SK-N-SH treated with all-trans-retinoic acid at 6 μM for 48 hours (cell line): ENCODE results near the gene CCDC17.

Source experiments
- ATAC-seq: fragments of 200-7000 bp; cut with Tn5 transposase; 3 replicates; pipeline ENCODE4 v1.9.1; 2020; ENCODE audit warnings: mild to moderate bottlenecking, moderate library complexity
- ARNTL ChIP-seq: fragments of 450-650 bp; formaldehyde crosslinking; IDR thresholded peaks from 2 replicates; pipeline ENCODE4 v1.5.0; 2020; ENCODE audit warnings: low read depth, mild to moderate bottlenecking, moderate library complexity, borderline replicate concordance
- BACH2 ChIP-seq: fragments of 250-450 bp; sonication (Bioruptor Pico); IDR thresholded peaks from 2 replicates; pipeline ENCODE4 v1.9.0; 2021; ENCODE audit warnings: mild to moderate bottlenecking, borderline replicate concordance
- CSDC2 ChIP-seq: fragments of 250-450 bp; sonication (Bioruptor Pico); IDR thresholded peaks from 2 replicates; pipeline ENCODE4 v1.5.0; 2020; ENCODE audit warnings: mild to moderate bottlenecking, moderate library complexity
- ESRRG ChIP-seq: fragments of 250-450 bp; sonication (Bioruptor Pico); IDR thresholded peaks from 2 replicates; pipeline ENCODE4 v1.6.1; 2021; ENCODE audit warnings: mild to moderate bottlenecking
- GLIS3 ChIP-seq: fragments of 250-450 bp; sonication (Bioruptor Pico); IDR thresholded peaks from 2 replicates; pipeline ENCODE4 v1.5.0; 2020; ENCODE audit warnings: mild to moderate bottlenecking, moderate library complexity
- ISL1 ChIP-seq: fragments of 250-450 bp; sonication (Bioruptor Pico); IDR thresholded peaks from 2 replicates; pipeline ENCODE4 v2.1.2; 2022; ENCODE audit warnings: mild to moderate bottlenecking, moderate library complexity
- OSR1 ChIP-seq: fragments of 250-450 bp; sonication (Bioruptor Pico); IDR thresholded peaks from 2 replicates; pipeline ENCODE4 v1.8.0; 2022; ENCODE audit warnings: moderate library complexity, mild to moderate bottlenecking, inconsistent platforms
- PPARA ChIP-seq: fragments of 250-450 bp; sonication (Bioruptor Pico); IDR thresholded peaks from 2 replicates; pipeline ENCODE4 v1.5.0; 2020; ENCODE audit warnings: mild to moderate bottlenecking, borderline replicate concordance
- RARB ChIP-seq: fragments of 250-450 bp; sonication (Bioruptor Pico); IDR thresholded peaks from 2 replicates; pipeline ENCODE4 v1.8.0; 2021; ENCODE audit warnings: mild to moderate bottlenecking, moderate library complexity
- SNAI2 ChIP-seq: fragments of 250-450 bp; sonication (Bioruptor Pico); IDR thresholded peaks from 2 replicates; pipeline ENCODE4 v1.5.0; 2020; ENCODE audit warnings: mild to moderate bottlenecking, moderate library complexity
- TCF4 ChIP-seq: fragments of 250-450 bp; sonication (Bioruptor Pico); IDR thresholded peaks from 2 replicates; pipeline ENCODE4 v1.8.0; 2021; ENCODE audit warnings: mild to moderate bottlenecking, moderate library complexity, borderline replicate concordance
- ZC3H10 ChIP-seq: fragments of 250-450 bp; sonication (Bioruptor Pico); IDR thresholded peaks from 2 replicates; pipeline ENCODE4 v1.5.1; 2021; ENCODE audit warnings: mild to moderate bottlenecking, moderate library complexity
- ZFP3 ChIP-seq: fragments of 250-450 bp; sonication (Bioruptor Pico); IDR thresholded peaks from 2 replicates; pipeline ENCODE4 v1.5.0; 2020; ENCODE audit warnings: mild to moderate bottlenecking, moderate library complexity
- ZFP30 ChIP-seq: fragments of 450-650 bp; formaldehyde crosslinking; IDR thresholded peaks from 2 replicates; pipeline ENCODE4 v1.5.0; 2022; ENCODE audit warnings: mild to moderate bottlenecking, moderate library complexity
- ZNF565 ChIP-seq: fragments of 450-650 bp; formaldehyde crosslinking; conservative IDR thresholded peaks from 2 replicates; pipeline ENCODE4 v1.5.0; 2020; ENCODE audit warnings: low read depth, mild to moderate bottlenecking, moderate library complexity
- ZNF70 ChIP-seq: fragments of 450-650 bp; formaldehyde crosslinking; IDR thresholded peaks from 2 replicates; pipeline ENCODE4 v1.5.0; 2020; ENCODE audit warnings: mild to moderate bottlenecking, moderate library complexity
- ZNF8 ChIP-seq: fragments of 450-650 bp; formaldehyde crosslinking; IDR thresholded peaks from 2 replicates; pipeline ENCODE4 v1.5.0; 2020; ENCODE audit warnings: mild to moderate bottlenecking, moderate library complexity
- TF ChIP-seq, protein P1 (sequence below): fragments of 250-450 bp; sonication (Bioruptor Pico); IDR thresholded peaks from 2 replicates; pipeline ENCODE4 v1.8.0; 2021; ENCODE audit warnings: low read depth, mild to moderate bottlenecking, moderate library complexity, borderline replicate concordance
- TF ChIP-seq, protein P2 (sequence below): fragments of 250-450 bp; sonication (Bioruptor Pico); IDR thresholded peaks from 2 replicates; pipeline ENCODE4 v1.5.1; 2020; ENCODE audit warnings: low read depth, mild to moderate bottlenecking, moderate library complexity
- TF ChIP-seq, protein P3 (sequence below): fragments of 250-450 bp; sonication (Bioruptor Pico); IDR thresholded peaks from 2 replicates; pipeline ENCODE4 v1.5.0; 2020; ENCODE audit warnings: mild to moderate bottlenecking, moderate library complexity

Gene CCDC17

DNA sequence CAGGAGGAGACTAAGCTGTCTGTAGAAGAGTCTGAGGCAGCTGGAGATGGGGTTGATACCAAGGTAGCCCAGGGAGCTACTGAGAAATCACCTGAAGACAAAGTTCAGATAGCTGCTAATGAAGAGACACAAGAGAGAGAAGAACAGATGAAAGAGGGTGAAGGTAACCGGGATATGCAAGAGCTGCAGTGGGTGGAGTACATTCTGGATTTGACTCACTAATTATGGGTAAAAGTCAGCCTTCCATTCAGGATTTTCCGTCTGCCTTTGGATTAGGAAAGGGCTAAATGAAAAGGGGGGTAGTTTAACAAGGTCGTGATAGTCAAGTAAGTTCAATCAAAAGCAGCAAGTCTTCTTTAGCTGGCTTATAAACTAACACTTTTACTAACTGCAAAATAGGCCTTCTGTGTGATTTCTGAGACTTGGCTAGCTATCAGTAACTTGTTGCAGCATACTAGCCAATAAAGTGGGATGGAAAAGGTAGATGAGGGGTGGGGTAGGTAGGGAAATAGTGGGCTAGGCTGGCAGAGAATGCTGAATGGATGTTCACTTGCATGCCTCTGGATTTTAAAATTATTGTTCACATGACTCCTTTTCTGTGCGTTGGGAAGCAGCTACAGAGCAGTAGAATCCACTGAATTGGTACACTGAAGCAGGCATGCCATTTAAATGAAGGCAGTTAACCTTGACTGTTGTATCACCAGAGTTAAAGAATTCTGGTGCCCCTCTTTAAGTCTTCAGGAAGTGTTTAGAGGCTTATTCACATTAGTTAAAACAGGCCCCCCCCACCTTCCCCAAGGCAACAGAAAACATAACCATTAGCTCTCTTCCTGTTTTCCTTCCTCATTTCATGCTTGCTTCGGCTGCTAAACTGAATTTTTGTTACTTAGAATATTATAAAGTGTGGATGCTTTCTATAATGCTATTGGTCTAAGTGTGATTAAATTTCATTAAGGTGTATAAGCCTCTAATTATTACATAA lies 15.4 kb downstream of the CCDC17 start:
- TF ChIP-seq ISL1 (CRISPR knock-in tag) (no peak), ESRRG (no peak), OSR1 (CRISPR knock-in tag) (no peak), RARB (no peak), TCF4 (CRISPR knock-in tag) (no peak), ZNF565 (CRISPR knock-in tag) (no peak), ZNF70 (CRISPR knock-in tag) (no peak), ZNF8 (CRISPR knock-in tag) (no peak), GLIS3 (no peak), BACH2 (no peak), ZFP30 (CRISPR knock-in tag) (no peak)
- TF ChIP-seq, protein P1, sequence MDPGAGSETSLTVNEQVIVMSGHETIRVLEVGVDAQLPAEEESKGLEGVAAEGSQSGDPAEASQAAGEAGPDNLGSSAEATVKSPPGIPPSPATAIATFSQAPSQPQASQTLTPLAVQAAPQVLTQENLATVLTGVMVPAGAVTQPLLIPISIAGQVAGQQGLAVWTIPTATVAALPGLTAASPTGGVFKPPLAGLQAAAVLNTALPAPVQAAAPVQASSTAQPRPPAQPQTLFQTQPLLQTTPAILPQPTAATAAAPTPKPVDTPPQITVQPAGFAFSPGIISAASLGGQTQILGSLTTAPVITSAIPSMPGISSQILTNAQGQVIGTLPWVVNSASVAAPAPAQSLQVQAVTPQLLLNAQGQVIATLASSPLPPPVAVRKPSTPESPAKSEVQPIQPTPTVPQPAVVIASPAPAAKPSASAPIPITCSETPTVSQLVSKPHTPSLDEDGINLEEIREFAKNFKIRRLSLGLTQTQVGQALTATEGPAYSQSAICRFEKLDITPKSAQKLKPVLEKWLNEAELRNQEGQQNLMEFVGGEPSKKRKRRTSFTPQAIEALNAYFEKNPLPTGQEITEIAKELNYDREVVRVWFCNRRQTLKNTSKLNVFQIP (CRISPR knock-in tag), result no peak
- TF ChIP-seq, protein P2, sequence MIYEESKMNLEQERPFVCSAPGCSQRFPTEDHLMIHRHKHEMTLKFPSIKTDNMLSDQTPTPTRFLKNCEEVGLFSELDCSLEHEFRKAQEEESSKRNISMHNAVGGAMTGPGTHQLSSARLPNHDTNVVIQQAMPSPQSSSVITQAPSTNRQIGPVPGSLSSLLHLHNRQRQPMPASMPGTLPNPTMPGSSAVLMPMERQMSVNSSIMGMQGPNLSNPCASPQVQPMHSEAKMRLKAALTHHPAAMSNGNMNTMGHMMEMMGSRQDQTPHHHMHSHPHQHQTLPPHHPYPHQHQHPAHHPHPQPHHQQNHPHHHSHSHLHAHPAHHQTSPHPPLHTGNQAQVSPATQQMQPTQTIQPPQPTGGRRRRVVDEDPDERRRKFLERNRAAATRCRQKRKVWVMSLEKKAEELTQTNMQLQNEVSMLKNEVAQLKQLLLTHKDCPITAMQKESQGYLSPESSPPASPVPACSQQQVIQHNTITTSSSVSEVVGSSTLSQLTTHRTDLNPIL (CRISPR knock-in tag), result no peak
- no peak for ATAC-seq

DNA sequence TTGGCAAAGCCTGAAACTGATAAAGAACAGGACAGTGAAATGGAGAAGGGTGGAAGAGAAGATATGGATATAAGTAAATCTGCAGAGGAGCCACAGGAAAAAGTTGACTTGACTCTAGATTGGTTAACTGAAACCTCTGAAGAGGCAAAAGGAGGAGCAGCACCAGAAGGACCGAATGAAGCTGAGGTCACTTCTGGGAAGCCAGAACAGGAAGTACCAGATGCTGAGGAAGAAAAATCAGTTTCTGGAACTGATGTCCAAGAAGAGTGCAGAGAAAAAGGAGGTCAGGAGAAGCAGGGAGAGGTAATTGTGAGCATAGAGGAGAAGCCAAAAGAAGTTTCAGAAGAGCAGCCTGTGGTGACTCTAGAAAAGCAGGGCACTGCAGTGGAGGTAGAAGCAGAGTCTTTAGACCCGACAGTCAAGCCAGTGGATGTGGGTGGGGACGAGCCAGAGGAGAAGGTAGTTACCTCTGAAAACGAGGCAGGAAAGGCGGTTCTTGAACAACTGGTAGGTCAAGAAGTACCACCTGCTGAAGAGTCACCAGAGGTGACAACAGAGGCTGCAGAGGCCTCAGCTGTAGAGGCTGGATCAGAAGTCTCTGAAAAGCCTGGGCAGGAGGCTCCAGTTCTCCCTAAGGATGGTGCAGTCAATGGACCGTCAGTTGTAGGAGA lies 16.3 kb downstream of the CCDC17 start:
- ATAC-seq, result no peak
- TF ChIP-seq RARB (no peak), ZNF565 (CRISPR knock-in tag) (no peak), ESRRG (no peak), ZFP30 (CRISPR knock-in tag) (no peak), PPARA (CRISPR knock-in tag) (no peak), BACH2 (no peak), TCF4 (CRISPR knock-in tag) (no peak), ARNTL (no peak), ISL1 (CRISPR knock-in tag) (no peak), OSR1 (CRISPR knock-in tag) (no peak), GLIS3 (no peak), ZNF70 (CRISPR knock-in tag) (no peak)
- TF ChIP-seq, protein P1 (CRISPR knock-in tag), result no peak
- TF ChIP-seq, protein P3, sequence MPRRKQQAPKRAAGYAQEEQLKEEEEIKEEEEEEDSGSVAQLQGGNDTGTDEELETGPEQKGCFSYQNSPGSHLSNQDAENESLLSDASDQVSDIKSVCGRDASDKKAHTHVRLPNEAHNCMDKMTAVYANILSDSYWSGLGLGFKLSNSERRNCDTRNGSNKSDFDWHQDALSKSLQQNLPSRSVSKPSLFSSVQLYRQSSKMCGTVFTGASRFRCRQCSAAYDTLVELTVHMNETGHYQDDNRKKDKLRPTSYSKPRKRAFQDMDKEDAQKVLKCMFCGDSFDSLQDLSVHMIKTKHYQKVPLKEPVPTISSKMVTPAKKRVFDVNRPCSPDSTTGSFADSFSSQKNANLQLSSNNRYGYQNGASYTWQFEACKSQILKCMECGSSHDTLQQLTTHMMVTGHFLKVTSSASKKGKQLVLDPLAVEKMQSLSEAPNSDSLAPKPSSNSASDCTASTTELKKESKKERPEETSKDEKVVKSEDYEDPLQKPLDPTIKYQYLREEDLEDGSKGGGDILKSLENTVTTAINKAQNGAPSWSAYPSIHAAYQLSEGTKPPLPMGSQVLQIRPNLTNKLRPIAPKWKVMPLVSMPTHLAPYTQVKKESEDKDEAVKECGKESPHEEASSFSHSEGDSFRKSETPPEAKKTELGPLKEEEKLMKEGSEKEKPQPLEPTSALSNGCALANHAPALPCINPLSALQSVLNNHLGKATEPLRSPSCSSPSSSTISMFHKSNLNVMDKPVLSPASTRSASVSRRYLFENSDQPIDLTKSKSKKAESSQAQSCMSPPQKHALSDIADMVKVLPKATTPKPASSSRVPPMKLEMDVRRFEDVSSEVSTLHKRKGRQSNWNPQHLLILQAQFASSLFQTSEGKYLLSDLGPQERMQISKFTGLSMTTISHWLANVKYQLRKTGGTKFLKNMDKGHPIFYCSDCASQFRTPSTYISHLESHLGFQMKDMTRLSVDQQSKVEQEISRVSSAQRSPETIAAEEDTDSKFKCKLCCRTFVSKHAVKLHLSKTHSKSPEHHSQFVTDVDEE (CRISPR knock-in tag), result no peak
- TF ChIP-seq, all 23 proteins: peak for 0

DNA sequence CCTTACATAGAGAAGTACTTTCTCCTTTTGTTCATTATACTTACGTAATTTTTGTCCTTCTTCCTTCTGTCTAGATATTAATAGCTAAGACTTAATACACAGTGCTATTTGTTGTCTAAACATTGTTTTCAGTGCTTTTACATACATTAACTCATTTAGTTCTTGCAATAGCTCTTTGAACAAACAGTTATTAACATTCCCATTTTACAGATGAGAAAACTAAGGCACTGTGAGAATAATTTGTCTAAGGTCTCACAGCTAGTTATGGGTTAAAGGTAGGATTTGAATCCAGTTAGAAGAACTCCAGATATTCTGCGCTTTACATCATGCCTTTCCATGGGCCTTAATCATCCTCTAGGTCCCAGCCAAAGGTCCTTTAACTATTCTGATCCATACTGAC lies 19.6 kb downstream of the CCDC17 start:
- no peak for ATAC-seq
- TF ChIP-seq BACH2 (no peak), OSR1 (CRISPR knock-in tag) (no peak), GLIS3 (no peak), SNAI2 (CRISPR knock-in tag) (no peak), ZFP3 (CRISPR knock-in tag) (no peak), CSDC2 (no peak), ESRRG (no peak), RARB (no peak), ZC3H10 (CRISPR knock-in tag) (no peak), ZNF8 (CRISPR knock-in tag) (no peak)
- TF ChIP-seq, protein P1 (CRISPR knock-in tag), result no peak
- TF ChIP-seq, protein P3 (CRISPR knock-in tag), result no peak
- TF ChIP-seq, protein P2 (CRISPR knock-in tag), result no peak
